Lung (tissue), 12 donors: ENCODE results near the gene CENPU. TPM values are rescaled to one million over a fixed set of nuclear protein-coding genes. Genes with fewer than 3 reads are reported as not detected.

ENCODE experiments used
- ATAC-seq: fragments of 200-7000 bp; cut with Tn5 transposase; one replicate; pipeline ENCODE4 v1.9.1; 2020; ENCODE audit warnings: moderate number of reproducible peaks; ENCODE audit not compliant: insufficient read depth, low FRiP score
- DNase-seq, 3 donors: peaks; one replicate each; pipeline ENCODE4 v3.0.0-alpha.2; 2013 to 2017
- H3K27ac ChIP-seq, 2 donors: one replicate each; pipeline ENCODE4 v1.5.1; 2013; ENCODE audit warnings: mild to moderate bottlenecking in 2 of 2, moderate library complexity in 2 of 2, control low read depth in 1 of 2, inconsistent platforms in 1 of 2, low read depth in 1 of 2, low read length in 1 of 2
- H3K27me3 ChIP-seq, 3 donors: one replicate each; pipeline ENCODE4 v1.5.1; 2013; ENCODE audit warnings: low read length in 2 of 3; ENCODE audit not compliant: control insufficient read depth in 3 of 3, insufficient read depth in 3 of 3
- H3K36me3 ChIP-seq, 4 donors: one replicate each; pipeline ENCODE4 v1.5.1; 2013; ENCODE audit warnings: low read length in 4 of 4, mild to moderate bottlenecking in 1 of 4, moderate library complexity in 1 of 4; ENCODE audit not compliant: control insufficient read depth in 4 of 4, insufficient read depth in 4 of 4
- H3K4me1 ChIP-seq, 5 donors: one replicate each; pipeline ENCODE4 v1.5.1; 2013; ENCODE audit warnings: low read length in 5 of 5, mild to moderate bottlenecking in 2 of 5, moderate library complexity in 1 of 5; ENCODE audit not compliant: control insufficient read depth in 5 of 5, insufficient read depth in 5 of 5
- H3K4me3 ChIP-seq: one replicate; pipeline ENCODE4 v1.5.1; 2013; ENCODE audit warnings: mild to moderate bottlenecking, control low read depth, moderate library complexity
- H3K9ac ChIP-seq, 2 donors: one replicate each; pipeline ENCODE4 v1.5.1; 2013; ENCODE audit warnings: low read length in 2 of 2, control low read depth in 1 of 2; ENCODE audit not compliant: insufficient read depth in 1 of 2
- H3K9me3 ChIP-seq, 4 donors: one replicate each; pipeline ENCODE4 v1.5.1; 2013; ENCODE audit warnings: low read length in 3 of 4, mild to moderate bottlenecking in 1 of 4, moderate library complexity in 1 of 4; ENCODE audit not compliant: control insufficient read depth in 4 of 4, insufficient read depth in 3 of 4
- WGBS, 2 donors: extraction: QIAGEN DNeasy Blood & Tissue Kit; methylation state at CpG; one replicate each; pipeline ENCODE4 v1.1.7; 2013; 5-methylcytosine and 5-hydroxymethylcytosine counted together
- polyA plus RNA-seq, 2 donors: library from polyadenylated mRNA; stranded (reverse); fragments of 200-250 nt; gene quantifications; one replicate each; pipeline ENCODE4 v1.2.1, GENCODE V29; 2013
- total RNA-seq, 2 donors: library from RNA; depleted of rRNA in 1 of 2; stranded (reverse); fragments of >200 nt in 1 of 2; gene quantifications; one replicate each; pipeline ENCODE4 v1.2.1, GENCODE V29; 2014 to 2021
- TF ChIP-seq, protein P1 (sequence below): IDR thresholded peaks from 2 replicates; pipeline ENCODE4 v1.5.1; 2012; ENCODE audit warnings: mild to moderate bottlenecking; ENCODE audit errors: control extremely low read depth, extremely low read depth
- donor health status: control.
- donor health status: control.
- donor health status: Bipolar disorder and iron deficiency.
- donor health status: healthy.
- donor health status: DM: yes; HTN: yes; CAD: no.

CENPU gene
- total and polyA plus RNA-seq, 4 donors, result 2.1 to 11.7 (median 6.1) TPM

GRCh38 chr4:184648054-184648312 is 85.9 kb downstream of the CENPU start:
- H3K9ac ChIP-seq, result peak overlapping the region; percentile 63 to 80
- H3K9me3 ChIP-seq, result no peaks in the 10 kb centered on the region
- peak in 1 of 3 donors; percentile 40 for DNase-seq
- H3K4me1 ChIP-seq, result peaks cover 0 to 30% (median 19%) of the 10 kb centered on the region in 5 donors
- 7 to 8% methylated on average over 6 of the region's 6 CpGs for WGBS, 2 donors
- TF ChIP-seq, protein P1, sequence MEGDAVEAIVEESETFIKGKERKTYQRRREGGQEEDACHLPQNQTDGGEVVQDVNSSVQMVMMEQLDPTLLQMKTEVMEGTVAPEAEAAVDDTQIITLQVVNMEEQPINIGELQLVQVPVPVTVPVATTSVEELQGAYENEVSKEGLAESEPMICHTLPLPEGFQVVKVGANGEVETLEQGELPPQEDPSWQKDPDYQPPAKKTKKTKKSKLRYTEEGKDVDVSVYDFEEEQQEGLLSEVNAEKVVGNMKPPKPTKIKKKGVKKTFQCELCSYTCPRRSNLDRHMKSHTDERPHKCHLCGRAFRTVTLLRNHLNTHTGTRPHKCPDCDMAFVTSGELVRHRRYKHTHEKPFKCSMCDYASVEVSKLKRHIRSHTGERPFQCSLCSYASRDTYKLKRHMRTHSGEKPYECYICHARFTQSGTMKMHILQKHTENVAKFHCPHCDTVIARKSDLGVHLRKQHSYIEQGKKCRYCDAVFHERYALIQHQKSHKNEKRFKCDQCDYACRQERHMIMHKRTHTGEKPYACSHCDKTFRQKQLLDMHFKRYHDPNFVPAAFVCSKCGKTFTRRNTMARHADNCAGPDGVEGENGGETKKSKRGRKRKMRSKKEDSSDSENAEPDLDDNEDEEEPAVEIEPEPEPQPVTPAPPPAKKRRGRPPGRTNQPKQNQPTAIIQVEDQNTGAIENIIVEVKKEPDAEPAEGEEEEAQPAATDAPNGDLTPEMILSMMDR, result no peak
- H3K27me3 ChIP-seq, result no peaks in the 10 kb centered on the region
- H3K27ac ChIP-seq, result peak overlapping the region; percentile 99
- peak overlapping the region; percentile 70 for H3K4me3 ChIP-seq
- peaks cover 0 to 10% (median under 1%) of the 10 kb centered on the region in 4 donors for H3K36me3 ChIP-seq
- ATAC-seq, result no peak

- H3K9me3 ChIP-seq, result no peaks in the 10 kb centered on the region
- 67 to 79% methylated on average over 7 of the region's 7 CpGs for WGBS, 2 donors
- peak overlapping the region; percentile 70 for H3K4me3 ChIP-seq
- TF ChIP-seq, protein P1, result no peak
- no peaks in the 10 kb centered on the region for H3K27me3 ChIP-seq
- H3K4me1 ChIP-seq, result peaks cover 0 to 32% (median 19%) of the 10 kb centered on the region in 5 donors
- DNase-seq (peak in 2 of 3 donors; percentile 11 to 21), ATAC-seq (no peak)
- H3K36me3 ChIP-seq, result peaks cover 0 to 10% (median 0%) of the 10 kb centered on the region in 4 donors
- H3K27ac ChIP-seq, result peak overlapping the region; percentile 99
- H3K9ac ChIP-seq, result peak overlapping the region; percentile 63 to 80
These were observed 86.4 kb downstream of the CENPU start for GRCh38 chr4:184647266-184648053.

DNA sequence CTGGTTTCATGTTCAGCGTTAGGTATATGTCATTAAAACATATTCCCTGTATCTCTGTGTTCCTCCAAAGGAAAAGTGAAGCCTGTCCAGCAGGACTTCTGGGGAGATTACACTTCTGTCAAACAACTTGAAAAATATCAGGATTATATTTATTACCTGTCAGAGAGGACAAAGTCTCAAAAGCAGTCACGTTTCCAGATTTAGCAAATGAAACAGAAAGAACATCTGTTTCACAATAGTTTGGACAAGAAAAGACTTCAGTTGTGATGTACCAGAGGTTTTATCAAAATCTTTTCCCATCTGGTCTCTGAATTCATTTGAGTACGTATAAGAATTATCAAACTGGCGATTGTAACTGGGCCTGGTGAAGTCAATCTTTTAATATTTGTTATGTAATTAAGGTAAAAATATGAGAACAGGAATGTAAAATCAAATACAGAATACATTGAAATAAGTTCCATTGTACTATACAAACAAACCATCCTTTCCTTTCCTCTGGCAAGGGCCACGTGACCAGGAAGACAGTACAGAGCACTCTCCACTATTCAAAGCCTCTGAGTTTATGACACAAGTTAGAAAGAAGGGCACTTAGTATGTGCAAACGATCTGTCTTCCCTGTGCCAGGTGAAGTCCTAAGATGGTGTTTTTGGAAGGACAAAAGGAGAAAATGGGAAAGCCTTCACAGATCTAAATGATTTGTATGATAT is 87.8 kb downstream of the CENPU start:
- Histone ChIP-seq H3K36me3 (peaks cover 0 to 13% (median 2%) of the 10 kb centered on the region in 4 donors), H3K27ac (no peak overlapping the region), H3K9me3 (no peaks in the 10 kb centered on the region), H3K9ac (peak overlapping the region in 1 of 2 donors; percentile 42), H3K4me1 (peaks cover 0 to 35% (median 19%) of the 10 kb centered on the region in 5 donors), H3K27me3 (no peaks in the 10 kb centered on the region), H3K4me3 (no peak overlapping the region)
- no peak for DNase-seq
- TF ChIP-seq, protein P1, result no peak
- ATAC-seq, result no peak
- 44 to 63% methylated on average over 6 of the region's 6 CpGs for WGBS, 2 donors
